Peyer's patch (tissue), 4 donors: ENCODE results near the gene NOVA1. TPM values are rescaled to one million over a fixed set of nuclear protein-coding genes. Genes with fewer than 3 reads are reported as not detected.

ENCODE experiments used
- DNase-seq, 3 donors: peaks; one replicate each; pipeline ENCODE4 v3.0.0-alpha.2; 2017 to 2019
- H3K27ac ChIP-seq, 4 donors: fragments of 200-600 bp; sonication (generic); one replicate each; pipeline ENCODE4 v1.5.1; 2016 to 2019
- H3K27me3 ChIP-seq, 2 donors: fragments of 200-600 bp; sonication (generic); one replicate each; pipeline ENCODE4 v1.5.1; 2019
- H3K36me3 ChIP-seq, 3 donors: fragments of 200-600 bp; sonication (generic); one replicate each; pipeline ENCODE4 v1.5.1; 2016 to 2019
- H3K4me1 ChIP-seq, 4 donors: fragments of 200-600 bp; sonication (generic); one replicate each; pipeline ENCODE4 v1.5.1; 2016 to 2019
- H3K4me3 ChIP-seq, 4 donors: fragments of 200-600 bp; sonication (generic); 1 replicate in 3 of 4; 2 replicates in 1 of 4; pipeline ENCODE4 v1.5.1; 2016 to 2019; ENCODE audit warnings: mild to moderate bottlenecking in 1 of 4
- H3K9me3 ChIP-seq, 4 donors: fragments of 200-600 bp; sonication (generic); one replicate each; pipeline ENCODE4 v1.5.1; 2016 to 2019; ENCODE audit warnings: mild to moderate bottlenecking in 1 of 4
- POLR2A ChIP-seq, 2 donors: fragments of 450-650 bp; IDR thresholded peaks; one replicate each; pipeline ENCODE4 v1.5.1; 2017; ENCODE audit warnings: antibody characterized with exemption in 2 of 2, mild to moderate bottlenecking in 2 of 2, moderate library complexity in 2 of 2
- total RNA-seq, 4 donors: library from RNA; depleted of rRNA; stranded (reverse); fragments of >200 nt; gene quantifications; one replicate each; pipeline ENCODE4 v1.1.0, GENCODE V29; 2016
- TF ChIP-seq, protein P1 (sequence below), 6 experiments: fragments of 450-650 bp in 4 of 6; fragments of 200-600 bp in 2 of 6; sonication (generic) in 1 of 6; IDR thresholded peaks; one replicate each; pipeline ENCODE4 v1.5.1; 2017 to 2019; ENCODE audit warnings: antibody characterized with exemption in 6 of 6, mild to moderate bottlenecking in 3 of 6, moderate library complexity in 1 of 6

NOVA1 gene
- total RNA-seq, 4 donors from 2014 or later = 2.6 to 39.6 (median 5.8) TPM

DNA sequence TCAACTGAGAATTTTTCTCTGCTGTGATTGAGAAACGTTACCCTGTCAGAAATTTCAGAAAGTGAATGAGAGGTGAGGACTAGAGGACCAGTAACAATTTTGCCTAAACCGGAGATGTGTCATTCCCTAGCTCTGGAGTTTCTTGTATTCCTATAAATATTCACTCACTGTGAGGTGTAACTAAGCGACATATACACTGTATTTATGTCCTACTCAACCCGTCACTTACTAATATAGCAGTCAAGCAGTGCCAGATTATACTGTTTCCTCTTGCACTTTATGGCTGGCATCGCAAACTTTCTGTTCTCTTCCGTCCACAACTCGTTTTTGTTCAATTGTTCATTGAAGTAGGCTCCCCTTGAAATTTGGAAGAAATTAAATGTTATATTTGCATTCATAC, 192.9 kb downstream of the NOVA1 start:
- DNase-seq = no peak
- Histone ChIP-seq H3K4me1 (no peaks in the 10 kb centered on the region), H3K36me3 (no peaks in the 10 kb centered on the region), H3K27ac (no peak overlapping the region), H3K27me3 (no peaks in the 10 kb centered on the region), H3K4me3 (no peak overlapping the region), H3K9me3 (no peaks in the 10 kb centered on the region)
- TF ChIP-seq, protein P1, sequence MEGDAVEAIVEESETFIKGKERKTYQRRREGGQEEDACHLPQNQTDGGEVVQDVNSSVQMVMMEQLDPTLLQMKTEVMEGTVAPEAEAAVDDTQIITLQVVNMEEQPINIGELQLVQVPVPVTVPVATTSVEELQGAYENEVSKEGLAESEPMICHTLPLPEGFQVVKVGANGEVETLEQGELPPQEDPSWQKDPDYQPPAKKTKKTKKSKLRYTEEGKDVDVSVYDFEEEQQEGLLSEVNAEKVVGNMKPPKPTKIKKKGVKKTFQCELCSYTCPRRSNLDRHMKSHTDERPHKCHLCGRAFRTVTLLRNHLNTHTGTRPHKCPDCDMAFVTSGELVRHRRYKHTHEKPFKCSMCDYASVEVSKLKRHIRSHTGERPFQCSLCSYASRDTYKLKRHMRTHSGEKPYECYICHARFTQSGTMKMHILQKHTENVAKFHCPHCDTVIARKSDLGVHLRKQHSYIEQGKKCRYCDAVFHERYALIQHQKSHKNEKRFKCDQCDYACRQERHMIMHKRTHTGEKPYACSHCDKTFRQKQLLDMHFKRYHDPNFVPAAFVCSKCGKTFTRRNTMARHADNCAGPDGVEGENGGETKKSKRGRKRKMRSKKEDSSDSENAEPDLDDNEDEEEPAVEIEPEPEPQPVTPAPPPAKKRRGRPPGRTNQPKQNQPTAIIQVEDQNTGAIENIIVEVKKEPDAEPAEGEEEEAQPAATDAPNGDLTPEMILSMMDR (IDR thresholded peaks at IDR 0.05) = no peak
- no peak for TF ChIP-seq POLR2A (IDR thresholded peaks at IDR 0.05)

DNA sequence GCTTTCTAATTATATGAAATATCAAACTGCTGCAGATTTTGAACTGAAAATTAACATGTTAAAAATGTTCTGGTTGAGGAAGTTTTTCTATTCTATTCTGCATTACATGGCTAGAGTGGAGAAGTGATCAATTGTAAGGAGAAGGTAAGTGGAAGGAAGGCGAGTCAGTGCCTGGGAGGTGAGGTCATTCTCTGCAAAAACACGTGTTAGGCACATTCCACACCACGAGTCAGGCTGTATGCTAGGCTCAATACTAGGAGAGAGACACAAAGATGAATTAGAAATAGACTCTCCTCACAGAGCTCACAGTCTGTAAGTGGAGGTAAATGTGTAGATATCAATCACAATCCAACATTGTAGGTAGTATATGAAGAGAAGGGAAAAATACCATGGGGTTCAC, 194.1 kb downstream of the NOVA1 start:
- Histone ChIP-seq H3K36me3 (no peaks in the 10 kb centered on the region), H3K4me3 (no peak overlapping the region), H3K9me3 (no peaks in the 10 kb centered on the region), H3K4me1 (no peaks in the 10 kb centered on the region), H3K27ac (no peak overlapping the region), H3K27me3 (no peaks in the 10 kb centered on the region)
- no peak for TF ChIP-seq POLR2A (IDR thresholded peaks at IDR 0.05)
- TF ChIP-seq, protein P1 (IDR thresholded peaks at IDR 0.05) = no peak
- DNase-seq = no peak

DNA sequence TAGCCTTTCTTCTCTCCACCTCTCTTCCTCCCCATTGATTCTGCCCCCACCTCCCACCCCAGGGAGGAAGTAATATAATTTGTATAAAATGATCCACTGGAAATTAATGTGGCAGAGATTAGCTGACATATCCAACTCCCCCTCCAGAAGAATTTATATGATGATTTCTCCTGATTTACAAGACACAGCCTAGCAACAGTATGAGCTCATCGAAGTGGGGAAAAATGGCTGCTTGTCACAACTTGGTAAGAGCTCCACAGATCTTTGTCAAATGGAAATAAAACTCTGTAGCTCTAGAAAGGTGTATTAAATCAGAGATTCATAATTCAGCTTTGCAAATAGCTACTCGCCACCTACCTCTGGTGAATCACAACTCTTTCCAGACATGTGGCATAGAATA, 195.7 kb downstream of the NOVA1 start:
- no peaks in the 10 kb centered on the region for H3K4me1 ChIP-seq
- no peaks in the 10 kb centered on the region for H3K36me3 ChIP-seq
- no peak for DNase-seq
- no peak overlapping the region for H3K4me3 ChIP-seq
- no peaks in the 10 kb centered on the region for H3K9me3 ChIP-seq
- H3K27ac ChIP-seq = no peak overlapping the region
- no peak for TF ChIP-seq POLR2A (IDR thresholded peaks at IDR 0.05)
- TF ChIP-seq, protein P1 (IDR thresholded peaks at IDR 0.05) = no peak
- no peaks in the 10 kb centered on the region for H3K27me3 ChIP-seq

DNA sequence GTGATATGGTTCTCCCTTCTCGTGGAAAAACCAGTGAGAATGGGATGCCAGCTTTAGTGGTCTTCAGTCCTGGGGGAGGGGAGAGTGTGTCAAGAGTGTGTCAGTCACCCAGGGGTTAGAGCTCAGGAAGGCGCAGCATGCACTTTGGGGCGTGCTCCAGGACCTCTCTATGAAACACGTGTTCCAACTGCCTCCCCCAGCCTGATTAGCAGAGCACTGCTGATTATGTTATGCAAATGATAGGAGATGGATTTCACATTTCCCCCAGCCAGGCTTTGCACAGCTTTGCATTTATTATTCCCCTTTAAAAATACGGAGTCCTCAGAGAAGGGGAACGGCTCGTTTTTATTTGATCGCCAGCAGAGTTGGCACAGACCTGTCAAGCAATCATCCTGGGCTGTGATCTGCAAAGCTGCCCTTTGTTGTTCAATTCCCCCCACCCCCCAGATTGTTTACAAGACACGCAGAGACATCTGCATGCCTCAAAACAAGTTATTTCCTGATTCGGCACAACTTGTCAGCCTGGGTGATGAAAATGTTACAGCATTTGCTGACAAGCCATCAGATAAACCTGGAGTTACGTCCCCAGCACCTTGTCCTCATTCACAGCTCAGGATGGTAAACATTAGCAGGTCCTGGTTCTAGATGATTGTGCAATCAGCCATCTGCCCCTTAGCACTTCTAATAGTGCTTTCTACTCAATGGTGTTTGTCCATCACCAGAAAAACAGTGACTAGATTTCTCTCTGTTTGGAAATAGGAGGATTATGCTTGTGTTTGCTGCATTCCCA, 196.5 kb downstream of the NOVA1 start:
- Histone ChIP-seq H3K4me1 (no peaks in the 10 kb centered on the region), H3K9me3 (no peaks in the 10 kb centered on the region), H3K27ac (no peak overlapping the region), H3K27me3 (no peaks in the 10 kb centered on the region), H3K36me3 (no peaks in the 10 kb centered on the region), H3K4me3 (no peak overlapping the region)
- DNase-seq = no peak
- TF ChIP-seq POLR2A (IDR thresholded peaks at IDR 0.05) = no peak
- TF ChIP-seq, protein P1 (IDR thresholded peaks at IDR 0.05) = no peak

DNA sequence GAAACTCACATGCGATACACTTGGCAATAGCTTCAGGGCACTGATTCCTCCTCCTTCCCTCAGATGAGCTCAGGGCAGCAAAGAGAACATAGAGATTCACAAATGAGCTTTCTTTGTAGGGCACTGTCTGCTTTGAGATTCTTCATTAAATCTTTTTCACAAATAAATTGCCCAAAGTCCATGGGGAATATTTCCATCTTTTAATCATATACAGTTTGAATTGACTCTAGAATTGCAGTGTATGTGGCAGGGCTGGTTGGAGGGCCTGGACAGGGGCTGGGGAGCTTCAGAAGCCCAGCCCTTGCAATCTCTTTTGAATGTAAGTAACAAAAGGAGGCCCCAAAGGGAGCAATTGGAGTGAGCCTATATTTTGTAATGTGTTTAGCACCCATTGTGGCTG, 197.5 kb downstream of the NOVA1 start:
- DNase-seq = no peak
- Histone ChIP-seq H3K4me1 (no peaks in the 10 kb centered on the region), H3K36me3 (no peaks in the 10 kb centered on the region), H3K4me3 (no peak overlapping the region), H3K27ac (no peak overlapping the region), H3K27me3 (no peaks in the 10 kb centered on the region), H3K9me3 (no peaks in the 10 kb centered on the region)
- no peak for TF ChIP-seq POLR2A (IDR thresholded peaks at IDR 0.05)
- TF ChIP-seq, protein P1 (IDR thresholded peaks at IDR 0.05) = no peak
